ENCODE measurements around the gene OBP2A. TPM values are rescaled to one million over a fixed set of nuclear protein-coding genes. Genes with fewer than 3 reads are reported as not detected.
"Not testable (repeated sequence)": the region's sequence is repeated elsewhere in the genome, so short reads cannot be mapped to it uniquely, and the experiment has no call there.

The OBP2A gene
- total RNA-seq, 1 donor from 2014 or later, result not detected

DNA sequence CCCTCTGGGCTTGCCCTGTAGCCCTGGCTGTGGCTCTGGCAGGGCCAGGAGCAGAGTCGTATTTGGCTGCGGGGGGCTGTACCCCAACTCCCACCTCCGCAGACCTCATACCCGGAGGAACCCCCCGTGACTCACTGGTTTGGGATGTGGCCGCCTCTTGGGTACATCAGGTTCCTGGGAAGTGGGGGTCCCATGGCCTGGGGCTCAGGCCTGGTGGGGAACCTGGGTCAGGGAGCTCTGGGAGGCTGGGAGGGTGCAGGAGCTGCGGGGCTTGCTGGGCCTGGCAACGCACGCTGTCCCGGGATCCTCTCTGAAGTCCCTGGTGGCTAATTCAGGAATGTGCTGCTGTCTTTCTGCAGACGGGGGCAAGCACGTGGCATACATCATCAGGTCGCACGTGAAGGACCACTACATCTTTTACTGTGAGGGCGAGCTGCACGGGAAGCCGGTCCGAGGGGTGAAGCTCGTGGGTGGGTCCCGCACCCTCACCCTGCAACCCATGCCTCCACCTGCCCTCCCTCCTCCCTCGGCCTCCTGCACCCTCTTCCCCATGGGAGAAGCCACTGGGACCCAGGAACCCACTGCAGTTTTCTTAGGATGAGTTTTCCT is 22.3 kb upstream of the OBP2A start:
- intact Hi-C loops (cut with DNase I), result no loop called here
- DNase-seq (no peak), ATAC-seq (ENCODE audit: poor library complexity) (no peak)

DNA sequence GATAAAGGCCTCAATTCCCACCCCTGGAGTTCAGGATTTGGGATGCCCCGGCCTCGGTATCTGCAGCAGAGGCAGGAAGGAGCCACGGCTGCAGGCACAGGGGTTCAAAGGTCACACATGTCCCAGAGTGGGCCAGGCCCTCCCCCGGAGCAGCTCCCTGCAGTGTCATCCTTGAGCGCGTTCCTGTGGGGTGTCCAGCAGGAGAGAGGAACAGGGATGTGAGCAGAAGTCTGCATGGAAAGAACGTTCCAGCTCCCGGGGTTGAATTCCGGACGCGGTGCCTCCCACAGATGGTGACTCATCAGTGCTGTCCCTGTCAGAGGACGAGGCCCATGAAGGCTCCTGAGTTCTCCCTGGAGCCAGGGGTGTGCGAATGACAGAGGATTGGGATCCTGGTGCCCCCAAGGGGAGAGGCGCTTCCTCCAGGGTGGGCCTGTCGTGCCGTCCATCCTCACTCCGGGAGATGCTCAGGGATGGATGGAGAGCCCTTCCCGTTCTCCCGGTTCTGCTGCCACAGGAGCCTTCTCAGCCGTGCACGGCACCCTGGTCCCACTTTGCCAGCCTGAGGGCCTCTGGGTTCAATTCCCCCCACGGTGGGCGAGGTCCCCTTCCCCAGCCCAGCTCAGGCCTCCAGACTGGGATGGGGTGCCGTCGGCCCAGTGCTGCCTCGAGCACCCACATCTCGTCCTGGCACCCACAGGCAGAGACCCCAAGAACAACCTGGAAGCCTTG is 21.6 kb upstream of the OBP2A start:
- intact Hi-C loops (cut with DNase I), result no loop called here
- DNase-seq (no peak), ATAC-seq (ENCODE audit: poor library complexity) (no peak)

- intact Hi-C loops (cut with DNase I), result no loop called here
- ATAC-seq (ENCODE audit: poor library complexity), result no peak
Observed at GRCh38 chr9:135525241-135526088, 20.5 kb upstream of the OBP2A start.

GRCh38 chr9:135526089-135526729 is 19.7 kb upstream of the OBP2A start:
- intact Hi-C loops (cut with DNase I), result no loop called here
- DNase-seq, result no peak
- ATAC-seq (ENCODE audit: poor library complexity), result no peak

More at GRCh38 chr9:135525241-135526088, 20.5 kb upstream of the OBP2A start:
- DNase-seq, result no peak

- DNase-seq (no peak), ATAC-seq (ENCODE audit: poor library complexity) (no peak)
- intact Hi-C loops (cut with DNase I), result no loop called here
Observed at GRCh38 chr9:135526730-135527571, 19.0 kb upstream of the OBP2A start.

DNA sequence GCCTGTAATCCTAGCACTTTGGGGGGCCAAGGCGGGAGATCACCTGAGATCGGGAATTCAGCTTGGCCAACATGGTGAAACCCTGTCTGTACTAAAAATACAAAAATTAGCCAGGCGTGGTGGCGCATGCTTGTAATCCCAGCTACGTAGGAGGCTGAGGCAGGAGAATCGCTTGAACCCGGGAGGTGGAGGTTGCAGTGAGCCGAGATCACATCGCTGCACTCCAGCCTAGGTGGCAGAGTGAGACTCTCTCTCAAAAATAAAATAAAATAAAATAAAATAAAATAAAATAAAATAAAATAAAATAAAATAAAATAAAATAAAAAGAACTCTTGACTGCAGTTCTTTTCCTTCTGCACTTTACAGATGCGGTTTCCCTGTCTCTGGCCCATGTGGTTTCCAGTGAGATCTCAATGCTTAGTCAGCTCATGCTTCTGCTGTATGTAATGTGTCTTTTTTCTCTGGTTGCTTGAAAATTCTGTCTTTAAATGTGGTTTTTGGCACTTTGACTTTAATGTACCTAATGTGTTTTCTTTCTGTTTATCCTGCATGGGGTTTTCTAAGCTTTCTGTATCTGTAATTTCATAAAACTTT is 17.0 kb upstream of the OBP2A start:
- DNase-seq; ATAC-seq (ENCODE audit: poor library complexity); intact Hi-C loops (cut with DNase I): not testable (repeated sequence)

DNA sequence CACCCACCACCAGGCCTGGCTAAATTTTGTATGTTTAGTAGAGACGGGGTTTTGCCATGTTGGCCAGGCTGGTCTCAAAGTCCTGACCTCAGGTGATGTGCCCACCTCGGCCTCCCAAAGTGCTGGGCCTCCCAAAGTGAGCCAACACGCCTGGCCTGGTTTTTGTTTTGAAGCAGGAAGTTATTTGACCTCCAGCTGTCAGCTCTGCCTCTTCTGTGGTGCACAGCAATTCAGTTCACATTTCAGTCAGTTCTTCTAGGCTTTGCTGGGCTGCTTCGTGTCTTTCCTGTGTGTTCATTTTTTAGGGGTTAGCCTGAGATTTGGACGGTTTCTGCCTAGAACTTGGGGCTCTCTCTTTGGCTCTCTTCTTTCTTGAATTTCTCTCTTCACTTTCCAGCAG is 15.8 kb upstream of the OBP2A start:
- intact Hi-C loops (cut with DNase I), result no loop called here
- ATAC-seq (ENCODE audit: poor library complexity) (no peak), DNase-seq (no peak)

DNA sequence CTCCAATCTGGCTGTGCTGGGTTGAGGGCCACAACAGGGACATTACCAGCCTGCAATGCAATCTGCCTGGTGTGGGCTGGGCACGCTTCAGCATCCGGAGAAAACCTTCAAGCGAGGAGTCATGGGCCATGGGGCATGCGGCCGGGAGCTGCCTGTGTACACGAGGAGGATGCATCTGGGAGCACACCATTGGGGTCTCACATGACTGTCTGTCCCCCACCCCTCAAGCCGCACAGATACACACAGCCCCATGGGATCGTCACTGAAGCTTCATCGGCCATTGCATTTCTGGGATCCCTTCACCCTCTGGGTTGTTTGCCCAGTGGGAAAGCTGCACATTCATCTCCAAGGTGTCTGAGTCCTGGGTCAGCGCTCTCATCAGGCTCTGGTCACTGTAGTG is 14.8 kb upstream of the OBP2A start:
- intact Hi-C loops (cut with DNase I), result no loop called here
- no peak for ATAC-seq (ENCODE audit: poor library complexity)

DNA sequence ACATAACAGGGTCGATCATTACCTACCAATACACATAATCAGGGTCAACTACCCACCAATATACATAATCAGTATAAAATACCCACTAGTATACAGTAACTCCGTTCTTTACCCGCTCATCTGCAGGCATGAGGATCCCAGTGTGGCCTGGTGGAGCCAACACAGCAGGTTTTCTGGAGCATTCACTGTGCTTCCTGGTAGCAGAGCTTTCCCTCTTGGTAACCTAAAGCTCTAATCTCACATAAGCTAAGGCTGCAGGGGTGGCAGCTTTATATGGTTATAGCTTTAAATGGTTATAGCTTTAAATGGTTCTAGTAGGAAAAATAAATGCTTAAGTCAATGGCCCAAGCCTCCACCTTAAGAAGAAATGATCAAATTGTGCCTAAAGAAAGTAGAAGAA is 12.8 kb upstream of the OBP2A start:
- no peak for DNase-seq
- intact Hi-C loops (cut with DNase I), result no loop called here
- ATAC-seq (ENCODE audit: poor library complexity), result no peak

More for the DNA sequence above, 14.8 kb upstream of the OBP2A start:
- no peak for DNase-seq

DNA sequence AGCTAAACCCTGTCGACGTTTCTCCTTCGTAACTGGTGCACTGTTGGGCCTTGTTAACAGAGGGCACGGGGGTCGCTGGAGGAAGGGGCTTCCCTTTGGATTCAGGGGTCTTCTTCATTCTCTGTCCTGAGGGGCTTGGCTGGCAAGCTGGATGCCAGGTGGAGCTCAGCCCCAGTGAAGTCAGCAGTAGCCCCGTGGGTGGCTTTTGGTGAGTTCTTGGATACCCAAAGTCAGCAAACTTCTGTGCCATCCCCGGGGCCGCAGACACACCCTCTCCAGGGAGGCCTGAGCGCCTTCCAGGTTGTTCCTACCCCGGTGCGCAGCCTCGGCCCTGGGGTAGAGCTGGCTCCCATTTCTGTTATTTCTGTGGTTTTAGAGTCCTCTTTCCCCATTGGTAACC is 12.3 kb upstream of the OBP2A start:
- DNase-seq (no peak), ATAC-seq (ENCODE audit: poor library complexity) (no peak)
- intact Hi-C loops (cut with DNase I), result no loop called here

GRCh38 chr9:135534192-135534711 is 11.7 kb upstream of the OBP2A start:
- ATAC-seq (ENCODE audit: poor library complexity); intact Hi-C loops (cut with DNase I); DNase-seq: not testable (repeated sequence)

DNA sequence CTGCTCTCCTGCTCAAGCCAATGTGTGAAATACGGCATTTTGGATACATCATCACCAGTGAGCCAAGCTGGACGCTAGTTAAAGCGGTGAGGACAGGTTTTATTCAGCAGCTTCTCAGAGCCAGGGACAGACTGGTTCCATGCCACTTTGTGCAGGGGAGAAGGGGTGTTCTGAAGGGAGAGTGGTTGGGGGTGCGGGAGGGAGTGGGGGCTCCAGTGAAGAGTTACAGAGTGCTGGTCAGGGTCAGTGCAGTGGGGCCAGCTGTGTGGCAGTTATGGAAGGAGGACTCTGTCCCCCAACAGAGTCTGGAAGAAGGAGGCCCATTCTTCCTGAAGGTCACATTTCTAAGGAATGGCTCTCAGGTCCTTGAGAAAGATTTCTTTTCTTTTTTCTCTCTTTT is 11.1 kb upstream of the OBP2A start:
- intact Hi-C loops (cut with DNase I); DNase-seq; ATAC-seq (ENCODE audit: poor library complexity): not testable (repeated sequence)

GRCh38 chr9:135535631-135536030 is 10.3 kb upstream of the OBP2A start:
- intact Hi-C loops (cut with DNase I), result not testable (repeated sequence)

GRCh38 chr9:135536216-135536615 is 9.7 kb upstream of the OBP2A start:
- ATAC-seq (ENCODE audit: poor library complexity), result no peak
- no peak for DNase-seq
- intact Hi-C loops (cut with DNase I), result no loop called here

More at GRCh38 chr9:135535631-135536030, 10.3 kb upstream of the OBP2A start:
- ATAC-seq (ENCODE audit: poor library complexity); DNase-seq: not testable (repeated sequence)

DNA sequence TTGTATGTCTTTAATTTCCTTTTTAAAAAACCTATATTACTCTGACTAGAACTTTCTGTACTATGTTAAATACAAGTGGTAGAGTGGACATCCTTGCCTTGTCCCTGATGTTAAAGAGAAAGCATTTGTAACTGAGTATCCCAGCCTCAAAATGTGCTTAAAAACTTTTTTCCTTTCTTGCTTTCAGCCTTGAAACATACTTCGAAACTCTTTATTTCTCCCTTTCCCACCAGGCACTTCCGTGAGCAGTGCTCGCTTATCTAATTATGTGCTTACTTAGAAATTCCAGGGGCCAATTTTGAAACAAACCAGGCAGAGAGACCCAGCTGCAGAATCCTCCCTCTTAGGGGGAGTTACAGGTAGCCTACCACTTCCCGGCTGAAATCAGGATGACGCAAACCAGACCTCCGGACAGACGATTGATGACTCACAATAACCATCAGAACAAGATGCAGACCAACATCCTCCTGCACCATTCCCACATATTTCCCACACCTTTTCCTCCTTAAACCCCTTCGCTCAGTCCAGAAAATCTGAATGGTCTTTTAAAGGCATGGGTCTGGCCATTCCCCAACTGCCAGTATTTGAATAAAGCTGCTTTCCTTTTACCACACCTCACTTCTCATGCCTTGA is 2.5 kb upstream of the OBP2A start:
- DNase-seq; ATAC-seq (ENCODE audit: poor library complexity); intact Hi-C loops (cut with DNase I): not testable (repeated sequence)

- intact Hi-C loops (cut with DNase I), result no loop called here
- no peak for ATAC-seq (ENCODE audit: poor library complexity)
Observed at GRCh38 chr9:135544981-135545635, 818 bp upstream of the OBP2A start.

More at GRCh38 chr9:135544981-135545635, 818 bp upstream of the OBP2A start:
- DNase-seq, result no peak

Data from Right ventricle myocardium superior (tissue), 1 donor.